WTC11 (cell line): ENCODE measurements around the gene WDR64. TPM values are rescaled to one million over a fixed set of nuclear protein-coding genes. Genes with fewer than 3 reads are reported as not detected.

Source experiments
- ATAC-seq: fragments of 200-7000 bp; cut with Tn5 transposase; 2 replicates; pipeline ENCODE4 v1.10.0; 2021; ENCODE audit warnings: mild to moderate bottlenecking, moderate library complexity
- CTCF ChIA-PET: fragments of 300-600 bp; sonication (Branson Sonifier 250); formaldehyde crosslinking; loops from one replicate; lab custom pipeline; 2021; ENCODE audit warnings: antibody characterized with exemption; lab: Charles Lee
- POLR2A ChIA-PET: fragments of 350-600 bp; sonication (Branson Sonifier 250); formaldehyde crosslinking; loops from one replicate; lab custom pipeline; 2021; ENCODE audit warnings: antibody characterized with exemption; lab: Charles Lee
- DNase-seq: peaks from one replicate; pipeline ENCODE4 v3.0.0; 2021; ENCODE audit warnings: low spot score
- H3K27ac Mint-ChIP-seq: 2 replicates; pipeline ENCODE4 v1.8.0; 2021; ENCODE audit warnings: mixed read lengths
- H3K27me3 Mint-ChIP-seq: 2 replicates; pipeline ENCODE4 v1.8.0; 2021; ENCODE audit warnings: low read depth, mild to moderate bottlenecking, moderate library complexity, mixed read lengths
- H3K36me3 Mint-ChIP-seq: 2 replicates; pipeline ENCODE4 v1.8.0; 2021; ENCODE audit warnings: mixed read lengths
- H3K4me1 Mint-ChIP-seq: 2 replicates; pipeline ENCODE4 v1.8.0; 2022; ENCODE audit warnings: mixed read lengths
- H3K4me3 Mint-ChIP-seq: 2 replicates; pipeline ENCODE4 v1.8.0; 2021; ENCODE audit warnings: mild to moderate bottlenecking, moderate library complexity, mixed read lengths
- H3K9me3 Mint-ChIP-seq: 2 replicates; pipeline ENCODE4 v1.8.0; 2021; ENCODE audit warnings: mixed read lengths
- ESRRA ChIP-seq: sonication (generic); formaldehyde crosslinking; IDR thresholded peaks from 2 replicates; pipeline ENCODE4 v1.8.1; 2022; ENCODE audit warnings: mild to moderate bottlenecking, missing genetic modification reagents, borderline replicate concordance
- FOXP1 ChIP-seq: sonication (generic); formaldehyde crosslinking; IDR thresholded peaks from 2 replicates; pipeline ENCODE4 v1.8.0; 2022; ENCODE audit warnings: missing genetic modification reagents, mild to moderate bottlenecking, moderate library complexity, borderline replicate concordance
- GTF2I ChIP-seq: fragments of 250-450 bp; sonication (Bioruptor Pico); conservative IDR thresholded peaks from 2 replicates; pipeline ENCODE4 v1.4.0; 2021; ENCODE audit warnings: mild to moderate bottlenecking
- NR2C2 ChIP-seq: sonication (generic); formaldehyde crosslinking; IDR thresholded peaks from 2 replicates; pipeline ENCODE4 v1.8.0; 2022; ENCODE audit warnings: mild to moderate bottlenecking, missing genetic modification reagents
- PRRX2 ChIP-seq: fragments of 250-450 bp; sonication (Bioruptor Pico); IDR thresholded peaks from 2 replicates; pipeline ENCODE4 v1.8.0; 2021; ENCODE audit warnings: mild to moderate bottlenecking
- TCF7 ChIP-seq: sonication (generic); formaldehyde crosslinking; IDR thresholded peaks from 2 replicates; pipeline ENCODE4 v1.8.0; 2022; ENCODE audit warnings: mild to moderate bottlenecking, low read depth, missing genetic modification reagents, moderate library complexity
- ZBTB21 ChIP-seq: sonication (generic); formaldehyde crosslinking; IDR thresholded peaks from 2 replicates; pipeline ENCODE4 v1.8.1; 2023; ENCODE audit warnings: mild to moderate bottlenecking, missing genetic modification reagents, borderline replicate concordance
- ZNF232 ChIP-seq: sonication (generic); formaldehyde crosslinking; IDR thresholded peaks from 2 replicates; pipeline ENCODE4 v1.8.0; 2022; ENCODE audit warnings: mild to moderate bottlenecking, missing genetic modification reagents
- ZNF671 ChIP-seq: fragments of 250-450 bp; sonication (Bioruptor Pico); IDR thresholded peaks from 2 replicates; pipeline ENCODE4 v1.8.0; 2021; ENCODE audit warnings: mild to moderate bottlenecking
- total RNA-seq: library from RNA; stranded (reverse); gene quantifications from 3 replicates; pipeline ENCODE4 v1.2.3, GENCODE V29; 2021
- TF ChIP-seq, protein P1 (sequence below): sonication (generic); formaldehyde crosslinking; IDR thresholded peaks from 2 replicates; pipeline ENCODE4 v1.8.1; 2022; ENCODE audit warnings: missing genetic modification reagents, borderline replicate concordance
- TF ChIP-seq, protein P2 (sequence below): sonication (generic); formaldehyde crosslinking; IDR thresholded peaks from 2 replicates; pipeline ENCODE4 v1.8.1; 2022; ENCODE audit warnings: low read depth, mild to moderate bottlenecking, moderate library complexity, missing genetic modification reagents, borderline replicate concordance
- TF ChIP-seq, protein P3 (sequence below): fragments of 250-450 bp; sonication (Bioruptor Pico); IDR thresholded peaks from 2 replicates; pipeline ENCODE4 v1.9.0; 2021; ENCODE audit warnings: mild to moderate bottlenecking, borderline replicate concordance
- TF ChIP-seq, protein P4 (sequence below): sonication (generic); formaldehyde crosslinking; IDR thresholded peaks from 2 replicates; pipeline ENCODE4 v1.8.1; 2023; ENCODE audit warnings: mild to moderate bottlenecking, missing genetic modification reagents, moderate library complexity
- TF ChIP-seq, protein P5 (sequence below): fragments of 250-450 bp; sonication (Bioruptor Pico); conservative IDR thresholded peaks from 2 replicates; pipeline ENCODE4 v1.9.0; 2021; ENCODE audit warnings: mild to moderate bottlenecking
- TF ChIP-seq, protein P6 (sequence below): sonication (generic); formaldehyde crosslinking; IDR thresholded peaks from 2 replicates; pipeline ENCODE4 v1.8.1; 2023; ENCODE audit warnings: mild to moderate bottlenecking, missing genetic modification reagents
- TF ChIP-seq, protein P7 (sequence below): fragments of 250-450 bp; sonication (Bioruptor Pico); IDR thresholded peaks from 2 replicates; pipeline ENCODE4 v1.9.0; 2021; ENCODE audit warnings: moderate library complexity, mild to moderate bottlenecking, inconsistent platforms, borderline replicate concordance
- TF ChIP-seq, protein P8 (sequence below): sonication (generic); formaldehyde crosslinking; IDR thresholded peaks from 2 replicates; pipeline ENCODE4 v1.8.1; 2022; ENCODE audit warnings: mild to moderate bottlenecking, moderate library complexity, missing genetic modification reagents

WDR64 gene
- total RNA-seq, 1 experiment from 2014 or later, result not detected

DNA sequence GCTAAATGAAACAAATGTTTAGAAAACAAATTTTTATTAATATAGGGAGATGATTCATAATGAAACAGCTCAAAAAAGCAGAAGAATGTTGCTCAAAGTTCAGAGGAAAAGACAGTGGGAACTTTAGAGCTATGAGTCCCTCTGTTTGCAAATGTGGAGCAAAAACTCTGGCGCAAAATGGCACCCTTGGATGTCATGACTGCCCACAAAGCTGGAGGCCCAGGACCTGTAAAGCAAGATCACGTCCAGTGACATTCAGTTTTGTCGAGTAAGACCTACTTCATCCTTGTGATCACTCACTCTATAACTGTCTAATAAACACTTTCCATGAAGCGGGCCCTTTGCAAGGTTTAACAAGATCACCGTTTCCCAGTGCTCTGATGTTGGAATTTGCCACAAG lies 186.8 kb downstream of the WDR64 start:
- Mint-ChIP-seq H3K36me3 (no peaks in the 10 kb centered on the region), H3K9me3 (no peaks in the 10 kb centered on the region), H3K27ac (no peak overlapping the region), H3K4me1 (no peaks in the 10 kb centered on the region), H3K27me3 (no peaks in the 10 kb centered on the region; the same call in 1 of the 2 replicates), H3K4me3 (no peak overlapping the region)
- ChIA-PET POLR2A (no interaction called here), CTCF (interaction anchor here (2.1 kb wide), 1 partner anchor 228 kb away, joined by 6 read pairs; no protein-coding TSS in a partner anchor)
- DNase-seq (no peak), ATAC-seq (no peak)
- TF ChIP-seq, protein P1, sequence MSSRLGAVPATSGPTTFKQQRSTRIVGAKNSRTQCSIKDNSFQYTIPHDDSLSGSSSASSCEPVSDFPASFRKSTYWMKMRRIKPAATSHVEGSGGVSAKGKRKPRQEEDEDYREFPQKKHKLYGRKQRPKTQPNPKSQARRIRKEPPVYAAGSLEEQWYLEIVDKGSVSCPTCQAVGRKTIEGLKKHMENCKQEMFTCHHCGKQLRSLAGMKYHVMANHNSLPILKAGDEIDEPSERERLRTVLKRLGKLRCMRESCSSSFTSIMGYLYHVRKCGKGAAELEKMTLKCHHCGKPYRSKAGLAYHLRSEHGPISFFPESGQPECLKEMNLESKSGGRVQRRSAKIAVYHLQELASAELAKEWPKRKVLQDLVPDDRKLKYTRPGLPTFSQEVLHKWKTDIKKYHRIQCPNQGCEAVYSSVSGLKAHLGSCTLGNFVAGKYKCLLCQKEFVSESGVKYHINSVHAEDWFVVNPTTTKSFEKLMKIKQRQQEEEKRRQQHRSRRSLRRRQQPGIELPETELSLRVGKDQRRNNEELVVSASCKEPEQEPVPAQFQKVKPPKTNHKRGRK (CRISPR knock-in tag), result no peak
- TF ChIP-seq ZBTB21 (CRISPR knock-in tag), result no peak
- TF ChIP-seq, protein P2, sequence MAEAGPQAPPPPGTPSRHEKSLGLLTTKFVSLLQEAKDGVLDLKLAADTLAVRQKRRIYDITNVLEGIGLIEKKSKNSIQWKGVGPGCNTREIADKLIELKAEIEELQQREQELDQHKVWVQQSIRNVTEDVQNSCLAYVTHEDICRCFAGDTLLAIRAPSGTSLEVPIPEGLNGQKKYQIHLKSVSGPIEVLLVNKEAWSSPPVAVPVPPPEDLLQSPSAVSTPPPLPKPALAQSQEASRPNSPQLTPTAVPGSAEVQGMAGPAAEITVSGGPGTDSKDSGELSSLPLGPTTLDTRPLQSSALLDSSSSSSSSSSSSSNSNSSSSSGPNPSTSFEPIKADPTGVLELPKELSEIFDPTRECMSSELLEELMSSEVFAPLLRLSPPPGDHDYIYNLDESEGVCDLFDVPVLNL (CRISPR knock-in tag), result no peak
- TF ChIP-seq, protein P3, sequence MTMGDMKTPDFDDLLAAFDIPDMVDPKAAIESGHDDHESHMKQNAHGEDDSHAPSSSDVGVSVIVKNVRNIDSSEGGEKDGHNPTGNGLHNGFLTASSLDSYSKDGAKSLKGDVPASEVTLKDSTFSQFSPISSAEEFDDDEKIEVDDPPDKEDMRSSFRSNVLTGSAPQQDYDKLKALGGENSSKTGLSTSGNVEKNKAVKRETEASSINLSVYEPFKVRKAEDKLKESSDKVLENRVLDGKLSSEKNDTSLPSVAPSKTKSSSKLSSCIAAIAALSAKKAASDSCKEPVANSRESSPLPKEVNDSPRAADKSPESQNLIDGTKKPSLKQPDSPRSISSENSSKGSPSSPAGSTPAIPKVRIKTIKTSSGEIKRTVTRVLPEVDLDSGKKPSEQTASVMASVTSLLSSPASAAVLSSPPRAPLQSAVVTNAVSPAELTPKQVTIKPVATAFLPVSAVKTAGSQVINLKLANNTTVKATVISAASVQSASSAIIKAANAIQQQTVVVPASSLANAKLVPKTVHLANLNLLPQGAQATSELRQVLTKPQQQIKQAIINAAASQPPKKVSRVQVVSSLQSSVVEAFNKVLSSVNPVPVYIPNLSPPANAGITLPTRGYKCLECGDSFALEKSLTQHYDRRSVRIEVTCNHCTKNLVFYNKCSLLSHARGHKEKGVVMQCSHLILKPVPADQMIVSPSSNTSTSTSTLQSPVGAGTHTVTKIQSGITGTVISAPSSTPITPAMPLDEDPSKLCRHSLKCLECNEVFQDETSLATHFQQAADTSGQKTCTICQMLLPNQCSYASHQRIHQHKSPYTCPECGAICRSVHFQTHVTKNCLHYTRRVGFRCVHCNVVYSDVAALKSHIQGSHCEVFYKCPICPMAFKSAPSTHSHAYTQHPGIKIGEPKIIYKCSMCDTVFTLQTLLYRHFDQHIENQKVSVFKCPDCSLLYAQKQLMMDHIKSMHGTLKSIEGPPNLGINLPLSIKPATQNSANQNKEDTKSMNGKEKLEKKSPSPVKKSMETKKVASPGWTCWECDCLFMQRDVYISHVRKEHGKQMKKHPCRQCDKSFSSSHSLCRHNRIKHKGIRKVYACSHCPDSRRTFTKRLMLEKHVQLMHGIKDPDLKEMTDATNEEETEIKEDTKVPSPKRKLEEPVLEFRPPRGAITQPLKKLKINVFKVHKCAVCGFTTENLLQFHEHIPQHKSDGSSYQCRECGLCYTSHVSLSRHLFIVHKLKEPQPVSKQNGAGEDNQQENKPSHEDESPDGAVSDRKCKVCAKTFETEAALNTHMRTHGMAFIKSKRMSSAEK (CRISPR knock-in tag), result no peak
- no peak for TF ChIP-seq TCF7 (CRISPR knock-in tag)
- no peak for TF ChIP-seq ESRRA (CRISPR knock-in tag)
- TF ChIP-seq FOXP1 (CRISPR knock-in tag), result no peak
- TF ChIP-seq, protein P4, sequence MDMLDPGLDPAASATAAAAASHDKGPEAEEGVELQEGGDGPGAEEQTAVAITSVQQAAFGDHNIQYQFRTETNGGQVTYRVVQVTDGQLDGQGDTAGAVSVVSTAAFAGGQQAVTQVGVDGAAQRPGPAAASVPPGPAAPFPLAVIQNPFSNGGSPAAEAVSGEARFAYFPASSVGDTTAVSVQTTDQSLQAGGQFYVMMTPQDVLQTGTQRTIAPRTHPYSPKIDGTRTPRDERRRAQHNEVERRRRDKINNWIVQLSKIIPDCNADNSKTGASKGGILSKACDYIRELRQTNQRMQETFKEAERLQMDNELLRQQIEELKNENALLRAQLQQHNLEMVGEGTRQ (CRISPR knock-in tag), result no peak
- TF ChIP-seq, protein P5, sequence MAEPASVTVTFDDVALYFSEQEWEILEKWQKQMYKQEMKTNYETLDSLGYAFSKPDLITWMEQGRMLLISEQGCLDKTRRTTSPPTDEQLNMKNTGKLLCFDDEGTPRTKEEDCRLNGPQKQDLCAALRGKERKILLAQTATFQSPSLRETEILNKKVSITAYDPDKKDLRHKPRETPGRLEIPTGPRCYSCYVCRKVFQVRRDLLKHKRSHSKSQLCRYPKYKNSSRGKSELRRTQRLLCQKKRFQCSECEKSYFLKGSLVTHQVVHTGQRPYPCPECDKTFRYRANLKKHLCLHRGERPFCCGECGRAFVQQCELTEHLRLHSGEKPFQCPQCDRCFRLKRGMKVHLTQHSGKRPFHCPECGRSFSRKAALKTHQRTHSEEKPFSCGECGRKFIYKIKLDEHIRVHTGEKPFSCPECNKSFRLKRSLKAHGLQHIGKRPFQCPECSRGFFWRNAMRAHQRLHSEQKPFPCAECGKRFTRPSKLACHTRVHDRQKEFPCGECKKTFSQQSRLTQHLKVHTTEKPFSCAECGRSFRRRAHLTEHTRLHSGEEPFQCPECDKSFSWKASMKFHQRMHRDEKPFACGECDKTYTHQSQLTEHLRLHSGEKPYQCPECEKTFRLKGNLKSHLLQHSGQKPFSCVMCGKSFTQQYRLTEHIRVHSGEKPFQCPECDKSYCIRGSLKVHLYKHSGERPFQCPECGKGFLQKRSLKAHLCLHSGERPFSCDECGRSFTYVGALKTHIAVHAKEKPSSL (CRISPR knock-in tag), result no peak
- no peak for TF ChIP-seq GTF2I (CRISPR knock-in tag)
- no peak for TF ChIP-seq PRRX2 (CRISPR knock-in tag)
- TF ChIP-seq NR2C2 (CRISPR knock-in tag), result no peak
- no peak for TF ChIP-seq ZNF671 (CRISPR knock-in tag)
- no peak for TF ChIP-seq ZNF232 (CRISPR knock-in tag)
- TF ChIP-seq, protein P6, sequence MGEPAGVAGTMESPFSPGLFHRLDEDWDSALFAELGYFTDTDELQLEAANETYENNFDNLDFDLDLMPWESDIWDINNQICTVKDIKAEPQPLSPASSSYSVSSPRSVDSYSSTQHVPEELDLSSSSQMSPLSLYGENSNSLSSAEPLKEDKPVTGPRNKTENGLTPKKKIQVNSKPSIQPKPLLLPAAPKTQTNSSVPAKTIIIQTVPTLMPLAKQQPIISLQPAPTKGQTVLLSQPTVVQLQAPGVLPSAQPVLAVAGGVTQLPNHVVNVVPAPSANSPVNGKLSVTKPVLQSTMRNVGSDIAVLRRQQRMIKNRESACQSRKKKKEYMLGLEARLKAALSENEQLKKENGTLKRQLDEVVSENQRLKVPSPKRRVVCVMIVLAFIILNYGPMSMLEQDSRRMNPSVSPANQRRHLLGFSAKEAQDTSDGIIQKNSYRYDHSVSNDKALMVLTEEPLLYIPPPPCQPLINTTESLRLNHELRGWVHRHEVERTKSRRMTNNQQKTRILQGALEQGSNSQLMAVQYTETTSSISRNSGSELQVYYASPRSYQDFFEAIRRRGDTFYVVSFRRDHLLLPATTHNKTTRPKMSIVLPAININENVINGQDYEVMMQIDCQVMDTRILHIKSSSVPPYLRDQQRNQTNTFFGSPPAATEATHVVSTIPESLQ, result no peak
- TF ChIP-seq, protein P7, sequence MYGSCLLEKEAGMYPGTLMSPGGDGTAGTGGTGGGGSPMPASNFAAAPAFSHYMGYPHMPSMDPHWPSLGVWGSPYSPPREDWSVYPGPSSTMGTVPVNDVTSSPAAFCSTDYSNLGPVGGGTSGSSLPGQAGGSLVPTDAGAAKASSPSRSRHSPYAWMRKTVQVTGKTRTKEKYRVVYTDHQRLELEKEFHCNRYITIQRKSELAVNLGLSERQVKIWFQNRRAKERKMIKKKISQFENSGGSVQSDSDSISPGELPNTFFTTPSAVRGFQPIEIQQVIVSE, result no peak
- TF ChIP-seq, protein P8, sequence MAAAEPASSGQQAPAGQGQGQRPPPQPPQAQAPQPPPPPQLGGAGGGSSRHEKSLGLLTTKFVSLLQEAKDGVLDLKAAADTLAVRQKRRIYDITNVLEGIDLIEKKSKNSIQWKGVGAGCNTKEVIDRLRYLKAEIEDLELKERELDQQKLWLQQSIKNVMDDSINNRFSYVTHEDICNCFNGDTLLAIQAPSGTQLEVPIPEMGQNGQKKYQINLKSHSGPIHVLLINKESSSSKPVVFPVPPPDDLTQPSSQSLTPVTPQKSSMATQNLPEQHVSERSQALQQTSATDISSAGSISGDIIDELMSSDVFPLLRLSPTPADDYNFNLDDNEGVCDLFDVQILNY (CRISPR knock-in tag), result no peak
